IMR-90 (cell line): ENCODE measurements around the gene CA11. TPM values are rescaled to one million over a fixed set of nuclear protein-coding genes. Genes with fewer than 3 reads are reported as not detected.
A peak's percentile ranks its signal among the peaks of the same experiment; 100 is the strongest.

Source experiments
- ATAC-seq: fragments of 200-7000 bp; cut with Tn5 transposase; 2 replicates; pipeline ENCODE4 v1.9.1; 2020; ENCODE audit warnings: low read depth, mild to moderate bottlenecking, moderate library complexity
- BruUV-seq: library from RNA; stranded (reverse); fragments of 400-500 nt; replicated peaks from 2 replicates; lab custom pipeline; 2021; lab: Mats Ljungman, UMichigan
- CTCF ChIA-PET: fragments of 300-600 bp; formaldehyde crosslinking; extraction: SDS; loops from one replicate; lab custom pipeline; 2021; ENCODE audit warnings: antibody characterized with exemption; lab: Yijun Ruan, JAX
- POLR2A ChIA-PET: fragments of 300-600 bp; sonication (Branson Sonifier 250); formaldehyde crosslinking; loops from one replicate; lab custom pipeline; 2022; ENCODE audit warnings: antibody characterized with exemption; ENCODE audit not compliant: unreplicated experiment; lab: Charles Lee
- DNase-seq: peaks from one replicate; pipeline ENCODE4 v3.0.0; 2013
- H2AFZ ChIP-seq: replicated peaks from 2 replicates; pipeline ENCODE3; 2013; ENCODE audit warnings: low read length, mild to moderate bottlenecking; ENCODE audit not compliant: poor library complexity
- H2AK5ac ChIP-seq: 2 replicates; pipeline ENCODE4 v1.6.1; 2013; ENCODE audit warnings: low read depth, low read length, inconsistent platforms
- H2AK9ac ChIP-seq: replicated peaks from 2 replicates; pipeline ENCODE3; 2013; ENCODE audit warnings: mild to moderate bottlenecking, low read depth, low read length, moderate library complexity; ENCODE audit not compliant: poor library complexity
- H2BK120ac ChIP-seq: 2 replicates; pipeline ENCODE4 v1.6.1; 2013; ENCODE audit warnings: low read depth, low read length, inconsistent platforms
- H2BK15ac ChIP-seq: 3 replicates; pipeline ENCODE4 v1.6.1; 2013; ENCODE audit warnings: low read depth, low read length, inconsistent platforms
- H2BK20ac ChIP-seq: 2 replicates; pipeline ENCODE4 v1.6.1; 2013; ENCODE audit warnings: low read depth, mild to moderate bottlenecking, inconsistent platforms, low read length, moderate library complexity
- H2BK5ac ChIP-seq: 2 replicates; pipeline ENCODE4 v1.6.1; 2013; ENCODE audit warnings: mild to moderate bottlenecking, low read depth, low read length, inconsistent platforms; ENCODE audit not compliant: poor library complexity, severe bottlenecking
- H3K14ac ChIP-seq: replicated peaks from 2 replicates; pipeline ENCODE4 v1.6.1; 2013; ENCODE audit warnings: low read depth, low read length, inconsistent platforms
- H3K18ac ChIP-seq: 2 replicates; pipeline ENCODE4 v1.6.1; 2013; ENCODE audit warnings: low read depth, low read length, control low read depth
- H3K23ac ChIP-seq: 2 replicates; pipeline ENCODE4 v1.6.1; 2013; ENCODE audit warnings: low read depth, low read length, inconsistent platforms
- H3K27ac ChIP-seq: 2 replicates; pipeline ENCODE4 v1.5.1; 2013; ENCODE audit warnings: mild to moderate bottlenecking, control low read depth, low read length; ENCODE audit not compliant: insufficient read depth
- H3K27me3 ChIP-seq: 2 replicates; pipeline ENCODE4 v1.6.1; 2013; ENCODE audit warnings: low read length; ENCODE audit not compliant: control insufficient read depth, insufficient read depth
- H3K36me3 ChIP-seq: 2 replicates; pipeline ENCODE4 v1.6.1; 2013; ENCODE audit warnings: low read length, mixed read lengths; ENCODE audit not compliant: control insufficient read depth, insufficient read depth
- H3K4ac ChIP-seq: 2 replicates; pipeline ENCODE4 v1.6.1; 2013; ENCODE audit warnings: low read depth, low read length, inconsistent platforms
- H3K4me1 ChIP-seq: 2 replicates; pipeline ENCODE4 v1.6.1; 2013; ENCODE audit warnings: low read length, mixed read lengths; ENCODE audit not compliant: control insufficient read depth, insufficient read depth
- H3K4me2 ChIP-seq: 2 replicates; pipeline ENCODE4 v1.6.1; 2013; ENCODE audit warnings: low read depth, mild to moderate bottlenecking, control low read depth, low read length, moderate library complexity
- H3K4me3 ChIP-seq: 2 replicates; pipeline ENCODE4 v1.5.1; 2013; ENCODE audit warnings: low read depth, mild to moderate bottlenecking, control low read depth, low read length, moderate library complexity; ENCODE audit not compliant: insufficient read depth
- H3K56ac ChIP-seq: 2 replicates; pipeline ENCODE4 v1.6.1; 2013; ENCODE audit warnings: low read length, inconsistent platforms; ENCODE audit not compliant: insufficient read depth; ENCODE audit errors: extremely low read depth
- H3K79me1 ChIP-seq, 2 experiments: 2 replicates each; pipeline ENCODE4 v1.6.1; 2013; ENCODE audit warnings: low read length in 2 of 2, inconsistent platforms in 1 of 2, low read depth in 1 of 2
- H3K9ac ChIP-seq: 2 replicates; pipeline ENCODE4 v1.6.1; 2013; ENCODE audit warnings: low read depth, low read length, control low read depth
- H3K9me1 ChIP-seq: 2 replicates; pipeline ENCODE4 v1.6.1; 2013; ENCODE audit warnings: low read length, inconsistent platforms; ENCODE audit not compliant: insufficient read depth
- H3K9me3 ChIP-seq: 2 replicates; pipeline ENCODE4 v1.6.1; 2013; ENCODE audit warnings: low read length; ENCODE audit not compliant: control insufficient read depth, insufficient read depth
- H4K20me1 ChIP-seq: 2 replicates; pipeline ENCODE4 v1.6.1; 2013; ENCODE audit warnings: low read length, inconsistent platforms; ENCODE audit not compliant: insufficient read depth
- H4K5ac ChIP-seq: 2 replicates; pipeline ENCODE4 v1.6.1; 2013; ENCODE audit warnings: mild to moderate bottlenecking, low read depth, low read length, control low read depth
- H4K8ac ChIP-seq, 2 experiments: 2 replicates each; pipeline ENCODE4 v1.6.1; 2013; ENCODE audit warnings: low read depth in 2 of 2, low read length in 2 of 2, control low read depth in 1 of 2, inconsistent platforms in 1 of 2
- H4K91ac ChIP-seq: 2 replicates; pipeline ENCODE4 v1.6.1; 2013; ENCODE audit warnings: low read depth, low read length, inconsistent platforms; ENCODE audit not compliant: insufficient read depth
- CHD1 ChIP-seq: IDR thresholded peaks from 2 replicates; pipeline ENCODE4 v1.6.1; 2012; ENCODE audit warnings: low read depth, low read length, improper control_type of control experiment
- MAFK ChIP-seq: IDR thresholded peaks from 2 replicates; pipeline ENCODE4 v1.6.1; 2012; ENCODE audit warnings: low read depth, low read length, improper control_type of control experiment
- MXI1 ChIP-seq: IDR thresholded peaks from 2 replicates; pipeline ENCODE4 v1.6.1; 2012; ENCODE audit warnings: low read depth, mild to moderate bottlenecking, low read length, moderate library complexity, borderline replicate concordance
- POLR2A ChIP-seq: IDR thresholded peaks from 2 replicates; pipeline ENCODE4 v1.6.1; 2012; ENCODE audit warnings: mild to moderate bottlenecking, low read depth, low read length
- RCOR1 ChIP-seq: IDR thresholded peaks from 2 replicates; pipeline ENCODE4 v1.6.1; 2012; ENCODE audit warnings: mild to moderate bottlenecking, low read length, improper control_type of control experiment; ENCODE audit not compliant: insufficient replicate concordance
- WGBS, 2 experiments: methylation state at CpG; one replicate each; pipeline versions ENCODE4 v1.1.5 to v1.1.7; 2013; ENCODE audit warnings: missing lambda C conversion rate in 2 of 2; ENCODE audit not compliant: insufficient read length in 1 of 2; ENCODE audit errors: extremely low coverage in 2 of 2; 5-methylcytosine and 5-hydroxymethylcytosine counted together
- dilution Hi-C: fragments of 300-500 bp; cut with HindIII; formaldehyde crosslinking; loops from one replicate; pipeline ENCODE4 v1.14.3; 2018; ENCODE audit warnings: low sequenced_read_pairs; ENCODE audit not compliant: unreplicated experiment
- in situ Hi-C: fragments of 300-500 bp; cut with MboI; formaldehyde crosslinking; loops from 3 replicates; pipeline ENCODE4 v1.14.3; 2019; ENCODE audit warnings: low sequenced_read_pairs, inconsistent platforms, mixed read lengths
- intact Hi-C: fragments of 100-400 bp; cut with micrococcal nuclease; formaldehyde crosslinking; loops from 2 replicates; pipeline ENCODE4 v1.10.0; 2022
- polyA plus RNA-seq, 3 experiments: library from polyadenylated mRNA; depleted of rRNA; stranded (reverse); fragments of >200 nt; gene quantifications; 2 replicates each; pipeline ENCODE4 v1.2.3, GENCODE V29; 2012; ENCODE audit warnings: low replicate concordance in 1 of 3
- total RNA-seq: library from RNA; depleted of rRNA; stranded (reverse); fragments of >200 nt; gene quantifications from 2 replicates; pipeline ENCODE4 v1.2.3, GENCODE V29; 2012
- TF ChIP-seq, protein P1 (sequence below): fragments of 150-350 bp; IDR thresholded peaks from 2 replicates; pipeline ENCODE4 v1.6.1; 2016; ENCODE audit warnings: low read depth, mild to moderate bottlenecking, low read length, moderate library complexity, borderline replicate concordance
- TF ChIP-seq, protein P2 (sequence below): fragments of 150-350 bp; IDR thresholded peaks from 2 replicates; pipeline ENCODE4 v1.6.1; 2017; ENCODE audit warnings: mild to moderate bottlenecking, antibody characterized with exemption, low read length, low read depth

CA11 gene
- total and polyA plus RNA-seq, 2 of the 4 experiments (the other 2 are of a cell fraction): 1.3 to 2.9 TPM

DNA sequence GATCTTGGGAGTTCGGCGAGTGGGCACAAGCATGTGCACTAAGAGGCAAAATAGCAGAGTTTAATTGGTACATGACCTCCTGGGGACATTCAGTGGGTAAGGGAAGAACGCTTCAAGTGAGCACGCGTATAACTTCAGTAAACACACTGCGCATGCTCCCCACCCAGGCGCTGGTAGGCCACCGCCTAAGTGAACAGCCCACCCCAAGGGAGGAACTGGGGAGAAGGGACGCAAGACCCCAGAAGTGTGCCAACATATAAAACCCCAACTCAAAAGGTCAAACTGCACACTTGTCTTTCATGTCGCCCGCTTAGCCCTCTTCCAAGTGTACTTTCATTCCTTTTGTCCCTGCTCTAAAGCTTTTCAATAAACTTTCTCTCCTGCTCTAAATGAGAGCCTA, 37.4 kb upstream of the CA11 start:
- no peak overlapping the region for H2BK5ac ChIP-seq
- ATAC-seq: no peak

More for the DNA sequence above, 37.4 kb upstream of the CA11 start:
- Histone ChIP-seq H4K91ac (no peak overlapping the region), H3K4ac (no peak overlapping the region), H4K20me1 (peaks cover 6% of the 10 kb centered on the region; the same call in 1 of the 2 replicates), H3K27me3 (peaks cover 8% of the 10 kb centered on the region), H2AK5ac (no peak overlapping the region), H3K56ac (no peak overlapping the region), H3K18ac (no peak overlapping the region), H3K27ac (no peak overlapping the region), H3K4me3 (no peak overlapping the region), H2AFZ (peak overlapping the region; percentile 74), H2BK120ac (no peak overlapping the region), H2AK9ac (no peak overlapping the region), H3K9me1 (peaks cover 7% of the 10 kb centered on the region), H3K23ac (no peak overlapping the region), H3K9me3 (no peaks in the 10 kb centered on the region), H2BK20ac (no peak overlapping the region), H4K5ac (no peak overlapping the region), H4K8ac (peak overlapping the region in 1 of 2 experiments; percentile 63; a peak in 1 of 4 replicates), H3K14ac (no peak overlapping the region; the same call in 1 of the 2 replicates), H3K4me1 (peaks cover 3% of the 10 kb centered on the region; the same call in 1 of the 2 replicates), H2BK15ac (no peak overlapping the region), H3K79me1 (no peaks in the 10 kb centered on the region), H3K4me2 (no peak overlapping the region), H3K9ac (no peak overlapping the region), H3K36me3 (no peaks in the 10 kb centered on the region)
- CTCF ChIA-PET: no interaction called here
- BruUV-seq: no TSS peak
- in situ Hi-C loops: no loop called here
- intact Hi-C loops: no loop called here
- peak; percentile 19 for DNase-seq
- 47% methylated on average over 4 of the region's 11 CpGs; no CpG with 5 or more reads in 1 of the 2 experiments for WGBS, 2 experiments
- dilution Hi-C loops: no loop called here
- POLR2A ChIA-PET: no interaction called here
- TF ChIP-seq RCOR1 (no peak), MXI1 (no peak), CHD1 (no peak), MAFK (no peak), POLR2A (no peak)
- TF ChIP-seq, protein P1, sequence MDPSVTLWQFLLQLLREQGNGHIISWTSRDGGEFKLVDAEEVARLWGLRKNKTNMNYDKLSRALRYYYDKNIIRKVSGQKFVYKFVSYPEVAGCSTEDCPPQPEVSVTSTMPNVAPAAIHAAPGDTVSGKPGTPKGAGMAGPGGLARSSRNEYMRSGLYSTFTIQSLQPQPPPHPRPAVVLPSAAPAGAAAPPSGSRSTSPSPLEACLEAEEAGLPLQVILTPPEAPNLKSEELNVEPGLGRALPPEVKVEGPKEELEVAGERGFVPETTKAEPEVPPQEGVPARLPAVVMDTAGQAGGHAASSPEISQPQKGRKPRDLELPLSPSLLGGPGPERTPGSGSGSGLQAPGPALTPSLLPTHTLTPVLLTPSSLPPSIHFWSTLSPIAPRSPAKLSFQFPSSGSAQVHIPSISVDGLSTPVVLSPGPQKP: no peak
- TF ChIP-seq, protein P2, sequence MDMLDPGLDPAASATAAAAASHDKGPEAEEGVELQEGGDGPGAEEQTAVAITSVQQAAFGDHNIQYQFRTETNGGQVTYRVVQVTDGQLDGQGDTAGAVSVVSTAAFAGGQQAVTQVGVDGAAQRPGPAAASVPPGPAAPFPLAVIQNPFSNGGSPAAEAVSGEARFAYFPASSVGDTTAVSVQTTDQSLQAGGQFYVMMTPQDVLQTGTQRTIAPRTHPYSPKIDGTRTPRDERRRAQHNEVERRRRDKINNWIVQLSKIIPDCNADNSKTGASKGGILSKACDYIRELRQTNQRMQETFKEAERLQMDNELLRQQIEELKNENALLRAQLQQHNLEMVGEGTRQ: no peak
